GM21515 (cell line): ENCODE results near the gene NID2.

Experiments used
- ATAC-seq: cut with Tn5 transposase; IDR thresholded peaks from one replicate; pipeline ENCODE4 v1.9.1; 2021; ENCODE audit not compliant: unreplicated experiment

Gene NID2

GRCh38 chr14:52055167-52055566 lies 13.7 kb downstream of the NID2 start:
- ATAC-seq: no peak

- no peak for ATAC-seq
These were observed 14.2 kb downstream of the NID2 start for GRCh38 chr14:52054678-52055077.

- ATAC-seq: no peak
These were observed 15.8 kb downstream of the NID2 start for GRCh38 chr14:52053044-52053443.

GRCh38 chr14:52052288-52052943 lies 16.4 kb downstream of the NID2 start:
- ATAC-seq: no peak

GRCh38 chr14:52051871-52052270 lies 17.0 kb downstream of the NID2 start:
- no peak for ATAC-seq

- no peak for ATAC-seq
These were observed 17.6 kb downstream of the NID2 start for GRCh38 chr14:52051251-52051650.

GRCh38 chr14:52049721-52050588 lies 18.9 kb downstream of the NID2 start:
- no peak for ATAC-seq

- ATAC-seq: no peak
These were observed 19.6 kb downstream of the NID2 start for GRCh38 chr14:52049271-52049670.

- no peak for ATAC-seq
These were observed 20.1 kb downstream of the NID2 start for GRCh38 chr14:52048641-52049204.

GRCh38 chr14:52048116-52048515 lies 20.7 kb downstream of the NID2 start:
- ATAC-seq: no peak

GRCh38 chr14:52046376-52046917 lies 22.4 kb downstream of the NID2 start:
- ATAC-seq: no peak

- ATAC-seq: no peak
These were observed 23.9 kb downstream of the NID2 start for GRCh38 chr14:52044791-52045522.

GRCh38 chr14:52043690-52044089 lies 25.2 kb downstream of the NID2 start:
- ATAC-seq: no peak

GRCh38 chr14:52042371-52043289 lies 26.2 kb downstream of the NID2 start:
- no peak for ATAC-seq

GRCh38 chr14:52040598-52040997 lies 28.3 kb downstream of the NID2 start:
- no peak for ATAC-seq

- ATAC-seq: no peak
These were observed 29.6 kb downstream of the NID2 start for GRCh38 chr14:52039124-52039815.

- no peak for ATAC-seq
These were observed 35.7 kb downstream of the NID2 start for GRCh38 chr14:52033101-52033642.

GRCh38 chr14:52032204-52032801 lies 36.6 kb downstream of the NID2 start:
- no peak for ATAC-seq

- ATAC-seq: no peak
These were observed 37.1 kb downstream of the NID2 start for GRCh38 chr14:52031781-52032180.
